MM.1S (cell line): ENCODE data around the gene TUBGCP2.

Source experiments
- DNase-seq: peaks from one replicate; pipeline ENCODE4 v3.0.0-alpha.2; 2015
- H2AFZ ChIP-seq: fragments of 300-600 bp; sonication (generic); 2 replicates; pipeline ENCODE4 v1.6.0; 2016; ENCODE audit warnings: antibody characterized with exemption, low read length
- H3F3A ChIP-seq: fragments of 300-600 bp; sonication (generic); 2 replicates; pipeline ENCODE4 v1.6.1; 2016; ENCODE audit warnings: mild to moderate bottlenecking, antibody characterized with exemption, low read length, moderate library complexity, mixed read lengths; ENCODE audit not compliant: insufficient read depth
- H3K27ac ChIP-seq: fragments of 300-600 bp; sonication (generic); 2 replicates; pipeline ENCODE4 v1.5.1; 2016; ENCODE audit warnings: mild to moderate bottlenecking, low read length
- H3K27me3 ChIP-seq: fragments of 300-600 bp; sonication (generic); replicated peaks from 2 replicates; pipeline ENCODE4 v1.6.0; 2016; ENCODE audit warnings: low read length; ENCODE audit not compliant: insufficient read depth
- H3K36me3 ChIP-seq: fragments of 300-600 bp; sonication (generic); replicated peaks from 2 replicates; pipeline ENCODE4 v1.6.1; 2016; ENCODE audit warnings: mild to moderate bottlenecking, low read length, mixed read lengths; ENCODE audit not compliant: insufficient read depth
- H3K4me1 ChIP-seq: fragments of 300-600 bp; sonication (generic); 2 replicates; pipeline ENCODE4 v1.6.1; 2016; ENCODE audit warnings: low read length, mixed read lengths
- H3K4me2 ChIP-seq: fragments of 300-600 bp; sonication (generic); 2 replicates; pipeline ENCODE4 v1.6.0; 2016; ENCODE audit warnings: low read depth, low read length
- H3K4me3 ChIP-seq: fragments of 300-600 bp; sonication (generic); 2 replicates; pipeline ENCODE4 v1.5.1; 2016; ENCODE audit warnings: low read length, mixed read lengths
- H3K79me2 ChIP-seq: fragments of 300-600 bp; sonication (generic); 2 replicates; pipeline ENCODE4 v1.6.1; 2016; ENCODE audit warnings: mixed run types, low read length, mixed read lengths
- H3K9ac ChIP-seq: fragments of 300-600 bp; sonication (generic); 2 replicates; pipeline ENCODE4 v1.6.1; 2016; ENCODE audit warnings: low read length, mixed read lengths
- H3K9me2 ChIP-seq: fragments of 300-600 bp; sonication (generic); replicated peaks from 2 replicates; pipeline ENCODE4 v1.6.1; 2016; ENCODE audit warnings: mild to moderate bottlenecking, low read length, mixed read lengths; ENCODE audit not compliant: insufficient read depth
- H3K9me3 ChIP-seq: fragments of 300-600 bp; sonication (generic); replicated peaks from 2 replicates; pipeline ENCODE4 v1.6.1; 2016; ENCODE audit warnings: mild to moderate bottlenecking, low read length, mixed read lengths; ENCODE audit not compliant: insufficient read depth
- H4K20me1 ChIP-seq: fragments of 300-600 bp; sonication (generic); 2 replicates; pipeline ENCODE4 v1.6.1; 2016; ENCODE audit warnings: mild to moderate bottlenecking, low read length, moderate library complexity, mixed read lengths; ENCODE audit not compliant: insufficient read depth
- CTCF ChIP-seq: fragments of 300-600 bp; sonication (generic); IDR thresholded peaks from 2 replicates; pipeline ENCODE4 v1.5.1; 2016; ENCODE audit warnings: antibody characterized with exemption, low read length, mixed read lengths
- EZH2 ChIP-seq: fragments of 300-600 bp; sonication (generic); optimal IDR thresholded peaks from 2 replicates; pipeline ENCODE3; 2017; ENCODE audit warnings: low read depth, mild to moderate bottlenecking, antibody characterized with exemption, low read length, mixed read lengths
- EZH2phosphoT487 ChIP-seq: fragments of 300-600 bp; sonication (generic); IDR thresholded peaks from 2 replicates; pipeline ENCODE4 v1.6.1; 2018; ENCODE audit warnings: antibody characterized with exemption, low read length

Gene TUBGCP2

GRCh38 chr10:133271521-133272300, 37.0 kb downstream of the TUBGCP2 start:
- DNase-seq, result no peak
- H3K27ac ChIP-seq, result no peak overlapping the region
- no peak overlapping the region for H3K9ac ChIP-seq
- H3K79me2 ChIP-seq, result peaks cover 63% of the 10 kb centered on the region
- no peak overlapping the region for H2AFZ ChIP-seq
- no peak for TF ChIP-seq EZH2
- TF ChIP-seq CTCF, result no peak
- TF ChIP-seq EZH2phosphoT487, result no peak
- no peaks in the 10 kb centered on the region for H3K9me3 ChIP-seq
- H3K9me2 ChIP-seq, result no peaks in the 10 kb centered on the region
- peaks cover 3% of the 10 kb centered on the region for H3K36me3 ChIP-seq
- no peak overlapping the region for H3K4me3 ChIP-seq
- no peaks in the 10 kb centered on the region for H4K20me1 ChIP-seq
- no peak overlapping the region for H3K4me2 ChIP-seq
- no peaks in the 10 kb centered on the region for H3K4me1 ChIP-seq
- peaks cover 14% of the 10 kb centered on the region; the same call in 1 of the 2 replicates for H3F3A ChIP-seq
- no peaks in the 10 kb centered on the region for H3K27me3 ChIP-seq

GRCh38 chr10:133270773-133271297, 37.8 kb downstream of the TUBGCP2 start:
- no peak overlapping the region for H3K27ac ChIP-seq

GRCh38 chr10:133270204-133270603, 38.5 kb downstream of the TUBGCP2 start:
- Histone ChIP-seq H4K20me1 (no peaks in the 10 kb centered on the region), H2AFZ (no peak overlapping the region), H3K79me2 (peaks cover 49% of the 10 kb centered on the region), H3K36me3 (peaks cover 3% of the 10 kb centered on the region), H3K9me2 (no peaks in the 10 kb centered on the region), H3K9ac (no peak overlapping the region), H3K4me3 (no peak overlapping the region), H3K4me2 (no peak overlapping the region), H3K27me3 (no peaks in the 10 kb centered on the region), H3K4me1 (no peaks in the 10 kb centered on the region), H3F3A (peaks cover 5% of the 10 kb centered on the region; the same call in 1 of the 2 replicates), H3K9me3 (no peaks in the 10 kb centered on the region), H3K27ac (no peak overlapping the region)
- no peak for DNase-seq
- TF ChIP-seq CTCF (no peak), EZH2 (no peak), EZH2phosphoT487 (no peak)

More at GRCh38 chr10:133270773-133271297, 37.8 kb downstream of the TUBGCP2 start:
- Histone ChIP-seq H3K9ac (no peak overlapping the region), H3K4me2 (no peak overlapping the region), H3K36me3 (peaks cover 3% of the 10 kb centered on the region), H3F3A (peaks cover 8% of the 10 kb centered on the region; the same call in 1 of the 2 replicates), H3K4me3 (no peak overlapping the region), H3K27me3 (no peaks in the 10 kb centered on the region), H2AFZ (no peak overlapping the region), H3K79me2 (peaks cover 56% of the 10 kb centered on the region), H4K20me1 (no peaks in the 10 kb centered on the region), H3K9me3 (no peaks in the 10 kb centered on the region), H3K9me2 (no peaks in the 10 kb centered on the region), H3K4me1 (no peaks in the 10 kb centered on the region)
- no peak for TF ChIP-seq EZH2phosphoT487
- TF ChIP-seq CTCF, result no peak
- no peak for DNase-seq
